Measurements from ENCODE around the gene MARCKSL1. TPM values are rescaled to one million over a fixed set of nuclear protein-coding genes. Genes with fewer than 3 reads are reported as not detected.

The MARCKSL1 gene
- total and polyA plus RNA-seq, 2 of the 8 experiments (the other 6 are each of a cell fraction or from before 2014, with no cell fraction given): 536 to 558 TPM

DNA sequence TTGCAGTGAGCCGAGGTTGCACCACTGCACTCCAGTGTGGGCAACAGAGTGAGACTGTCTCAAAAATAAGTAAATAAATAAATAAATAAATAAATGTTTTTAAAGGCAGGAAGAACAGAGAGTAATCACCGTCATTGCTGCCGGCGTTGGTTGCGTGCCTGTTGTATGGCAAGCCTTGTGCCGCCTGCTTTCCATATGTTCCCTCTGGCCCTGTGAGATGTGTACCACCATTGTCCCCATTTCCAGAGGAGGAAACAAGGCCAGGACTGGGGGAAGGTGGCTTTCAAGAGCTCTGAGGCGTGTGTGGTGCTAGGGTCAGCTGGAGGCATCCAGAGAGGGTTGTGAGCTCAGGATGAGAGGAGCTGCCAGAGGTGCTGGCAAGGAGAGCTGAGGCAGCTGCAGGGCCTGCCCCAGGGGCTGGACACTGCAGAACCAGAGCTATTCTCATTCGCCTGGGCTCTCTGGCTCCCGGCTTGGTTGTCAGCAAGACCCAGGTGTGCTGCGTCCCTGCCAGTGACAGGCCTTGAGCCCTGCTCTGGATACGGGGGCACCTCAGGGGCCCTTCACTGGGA, 5.2 kb upstream of the MARCKSL1 start:
- Histone ChIP-seq H2BK12ac (ENCODE audit: low read depth, low read length) (no peak overlapping the region), H3K9ac (replicated peaks in 1 of 4; ENCODE audit: extremely low read depth in 1 of 4, low read depth in 3 of 4, low read length in 3 of 4) (no peak overlapping the region), H3K23me2 (ENCODE audit: low read depth, low read length) (peaks cover 2% of the 10 kb centered on the region; the same call in 1 of the 2 replicates), H4K91ac (replicated peaks; ENCODE audit: insufficient read length, low read length) (no peak overlapping the region), H3K18ac (ENCODE audit: extremely low read depth, low read length) (peak overlapping the region; percentile 60; the same call in 1 of the 2 replicates), H4K5ac (ENCODE audit: insufficient read length, low read depth, low read length) (no peak overlapping the region), H2AFZ (ENCODE audit: low read length) (no peak overlapping the region), H3K56ac (replicated peaks; ENCODE audit: insufficient read length, low read depth, low read length) (no peak overlapping the region), H3K23ac (ENCODE audit: insufficient read length) (no peak overlapping the region), H4K20me1 (replicated peaks in 1 of 2; ENCODE audit: control insufficient read depth in 1 of 2, insufficient read depth in 2 of 2, low read length in 2 of 2) (no peaks in the 10 kb centered on the region), H2BK120ac (replicated peaks; ENCODE audit: low read depth, low read length) (no peak overlapping the region), H3K9me3 (ENCODE audit: insufficient read depth in 2 of 2, low read depth in 1 of 2, low read length in 1 of 2) (no peaks in the 10 kb centered on the region), H3K4ac (replicated peaks; ENCODE audit: insufficient read length, low read depth, low read length) (no peak overlapping the region), H4K8ac (ENCODE audit: extremely low read depth, insufficient read depth, low read length) (peak overlapping the region; percentile 73; the same call in 1 of the 2 replicates), H3K79me2 (ENCODE audit: control insufficient read depth in 1 of 2, insufficient read depth in 2 of 2, low read length in 2 of 2) (no peaks in the 10 kb centered on the region), H3K36me3 (ENCODE audit: control insufficient read depth in 2 of 4, insufficient read depth in 4 of 4, low read length in 3 of 4) (no peaks in the 10 kb centered on the region), H3K79me1 (ENCODE audit: low read depth, low read length) (no peaks in the 10 kb centered on the region), H3K14ac (ENCODE audit: insufficient read length) (no peak overlapping the region), H3K4me2 (ENCODE audit: insufficient read depth in 1 of 2, low read depth in 2 of 2, low read length in 2 of 2) (no peak overlapping the region), H2BK15ac (ENCODE audit: low read length) (no peak overlapping the region), H2AK5ac (ENCODE audit: low read depth, low read length) (0 out of 2 replicates have a peak overlapping the region, but pooled peaks have one; percentile 53), H2BK20ac (ENCODE audit: low read length) (no peak overlapping the region), H3K4me1 (replicated peaks in 1 of 4; ENCODE audit: control insufficient read depth in 3 of 4, insufficient read depth in 4 of 4, low read length in 3 of 4) (peaks cover 0 to 19% (median 14%) of the 10 kb centered on the region in 4 experiments; a peak in 6 of 7 replicates), H3K4me3 (ENCODE audit: extremely low read depth in 1 of 4, insufficient read depth in 2 of 4, low read depth in 3 of 4, low read length in 4 of 4) (no peak overlapping the region), H2BK5ac (ENCODE audit: low read depth, low read length) (no peak overlapping the region), H3K27me3 (replicated peaks in 1 of 4; ENCODE audit: control insufficient read depth in 3 of 4, extremely low read depth in 1 of 4, insufficient read depth in 3 of 4, low read length in 3 of 4) (peaks cover 0 to 7% (median 2%) of the 10 kb centered on the region in 4 experiments; a peak in 4 of 7 replicates), H3K27ac (ENCODE audit: low read depth, low read length) (no peak overlapping the region)
- 87% methylated on average over 11 of the region's 11 CpGs; no CpG with 5 or more reads in 1 of the 2 experiments for WGBS, 2 experiments (ENCODE audit: extremely low coverage in 1 of 2, insufficient coverage in 1 of 2, insufficient read length in 1 of 2, insufficient replicate concordance in 2 of 2, low coverage in 1 of 2, low lambda C conversion rate in 2 of 2, missing lambda C conversion rate in 1 of 2)
- FAIRE-seq: no peak
- ChIA-PET POLR2A (ENCODE audit: partially characterized antibody) (interaction anchor here (1.0 to 17.1 kb wide), 5 partner anchors 8 to 100 kb away, joined by 3 to 321 read pairs (median 7); partner anchors contain the start of genes FAM229A, MARCKSL1 and TSSK3), CTCF (ENCODE audit: partially characterized antibody) (interaction anchor here (0.6 to 1.7 kb wide), 4 partner anchors 9 to 221 kb away, joined by 3 to 7 read pairs (median 4); no protein-coding TSS in a partner anchor)
- DNase-seq (ENCODE audit: low read depth in 1 of 2, low spot score in 2 of 2): no peak
- no peak for TF ChIP-seq FOSL1 (IDR thresholded peaks at IDR 0.05; ENCODE audit: insufficient read depth, low read depth, low read length)
- no peak for TF ChIP-seq KDM4A (IDR thresholded peaks at IDR 0.05; ENCODE audit: low read depth, low read length, severe bottlenecking)
- TF ChIP-seq RXRA (IDR thresholded peaks at IDR 0.05; ENCODE audit: insufficient read depth, low read depth, low read length): no peak
- TF ChIP-seq JUN (IDR thresholded peaks at IDR 0.05; ENCODE audit: low read depth, low read length): no peak
- TF ChIP-seq CBX8 (IDR thresholded peaks at IDR 0.05; ENCODE audit: borderline replicate concordance, low read depth, low read length): no peak
- TF ChIP-seq, protein P1, sequence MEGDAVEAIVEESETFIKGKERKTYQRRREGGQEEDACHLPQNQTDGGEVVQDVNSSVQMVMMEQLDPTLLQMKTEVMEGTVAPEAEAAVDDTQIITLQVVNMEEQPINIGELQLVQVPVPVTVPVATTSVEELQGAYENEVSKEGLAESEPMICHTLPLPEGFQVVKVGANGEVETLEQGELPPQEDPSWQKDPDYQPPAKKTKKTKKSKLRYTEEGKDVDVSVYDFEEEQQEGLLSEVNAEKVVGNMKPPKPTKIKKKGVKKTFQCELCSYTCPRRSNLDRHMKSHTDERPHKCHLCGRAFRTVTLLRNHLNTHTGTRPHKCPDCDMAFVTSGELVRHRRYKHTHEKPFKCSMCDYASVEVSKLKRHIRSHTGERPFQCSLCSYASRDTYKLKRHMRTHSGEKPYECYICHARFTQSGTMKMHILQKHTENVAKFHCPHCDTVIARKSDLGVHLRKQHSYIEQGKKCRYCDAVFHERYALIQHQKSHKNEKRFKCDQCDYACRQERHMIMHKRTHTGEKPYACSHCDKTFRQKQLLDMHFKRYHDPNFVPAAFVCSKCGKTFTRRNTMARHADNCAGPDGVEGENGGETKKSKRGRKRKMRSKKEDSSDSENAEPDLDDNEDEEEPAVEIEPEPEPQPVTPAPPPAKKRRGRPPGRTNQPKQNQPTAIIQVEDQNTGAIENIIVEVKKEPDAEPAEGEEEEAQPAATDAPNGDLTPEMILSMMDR (IDR thresholded peaks at IDR 0.05; ENCODE audit: control extremely low read depth in 1 of 3, insufficient read depth in 1 of 3, low read depth in 1 of 3, low read length in 3 of 3): no peak
- TF ChIP-seq GABPA (IDR thresholded peaks at IDR 0.05; ENCODE audit: borderline replicate concordance, insufficient read depth, low read length): no peak
- no peak for TF ChIP-seq EZH2 (IDR thresholded peaks at IDR 0.05; ENCODE audit: low read depth, low read length, severe bottlenecking)
- no peak for TF ChIP-seq KDM1A (IDR thresholded peaks at IDR 0.05; ENCODE audit: borderline replicate concordance, low read length)
- no peak for TF ChIP-seq SP1 (IDR thresholded peaks at IDR 0.05; ENCODE audit: low read depth, low read length)

All from H1 (cell line).